CD14-positive monocyte (primary cell): ENCODE data around the gene RESP18. TPM values are rescaled to one million over a fixed set of nuclear protein-coding genes. Genes with fewer than 3 reads are reported as not detected.

Experiments used
- DNase-seq, 3 donors: peaks; one replicate each; pipeline ENCODE4 v3.0.0-alpha.2; 2011 to 2022
- H2AFZ ChIP-seq: 2 replicates; pipeline ENCODE4 v1.6.0; 2012; ENCODE audit warnings: mild to moderate bottlenecking, low read depth, low read length, inconsistent platforms; ENCODE audit not compliant: insufficient read depth, poor library complexity, severe bottlenecking
- H3K27ac ChIP-seq, 2 donors: 1 replicate in 1 of 2; 2 replicates in 1 of 2; pipeline ENCODE4 v1.5.1; 2012 to 2013; ENCODE audit warnings: low read length in 2 of 2, control low read depth in 1 of 2, inconsistent platforms in 1 of 2, low read depth in 1 of 2, mild to moderate bottlenecking in 1 of 2
- H3K27me3 ChIP-seq, 2 donors: one replicate each; pipeline versions ENCODE4 v1.6.0 to v1.6.1; 2011 to 2013; ENCODE audit warnings: low read length in 2 of 2; ENCODE audit not compliant: control insufficient read depth in 2 of 2, insufficient read depth in 2 of 2
- H3K36me3 ChIP-seq, 2 donors: replicated peaks in 1 of 2; 1 replicate in 1 of 2; 2 replicates in 1 of 2; pipeline versions ENCODE4 v1.5.1 to v1.6.1; 2012 to 2013; ENCODE audit warnings: low read length in 2 of 2, control low read depth in 1 of 2, inconsistent platforms in 1 of 2, mild to moderate bottlenecking in 1 of 2; ENCODE audit not compliant: insufficient read depth in 2 of 2, control insufficient read depth in 1 of 2
- H3K4me1 ChIP-seq, 2 donors: 1 replicate in 1 of 2; 2 replicates in 1 of 2; pipeline versions ENCODE4 v1.5.1 to v1.6.1; 2012 to 2013; ENCODE audit warnings: low read length in 2 of 2, control low read depth in 1 of 2, inconsistent platforms in 1 of 2, mild to moderate bottlenecking in 1 of 2, moderate library complexity in 1 of 2; ENCODE audit not compliant: insufficient read depth in 2 of 2, control insufficient read depth in 1 of 2
- H3K4me2 ChIP-seq: replicated peaks from 2 replicates; pipeline ENCODE3; 2012; ENCODE audit warnings: low read length, moderate library complexity, mild to moderate bottlenecking; ENCODE audit not compliant: poor library complexity, severe bottlenecking; ENCODE audit errors: extremely low read depth
- H3K4me3 ChIP-seq, 3 experiments: fragments of 200-600 bp in 1 of 3; sonication (generic) in 1 of 3; replicated peaks in 1 of 3; 1 replicate in 2 of 3; 2 replicates in 1 of 3; pipeline ENCODE4 v1.5.1; 2011 to 2013; ENCODE audit warnings: low read length in 3 of 3, mild to moderate bottlenecking in 3 of 3, control low read depth in 2 of 3, low read depth in 2 of 3, inconsistent platforms in 1 of 3, moderate library complexity in 1 of 3
- H3K79me2 ChIP-seq: 2 replicates; pipeline ENCODE4 v1.6.0; 2012; ENCODE audit warnings: mild to moderate bottlenecking, control low read depth, inconsistent platforms, low read length, moderate library complexity; ENCODE audit not compliant: insufficient read depth
- H3K9ac ChIP-seq: 2 replicates; pipeline ENCODE4 v1.6.0; 2017; ENCODE audit warnings: low read length, mild to moderate bottlenecking; ENCODE audit not compliant: insufficient read depth, poor library complexity, severe bottlenecking
- H3K9me3 ChIP-seq, 2 donors: replicated peaks in 1 of 2; 1 replicate in 1 of 2; 2 replicates in 1 of 2; pipeline versions ENCODE4 v1.5.1 to v1.6.1; 2012 to 2013; ENCODE audit warnings: low read length in 2 of 2, control low read depth in 1 of 2; ENCODE audit not compliant: control insufficient read depth in 1 of 2, insufficient read depth in 1 of 2
- H4K20me1 ChIP-seq: 2 replicates; pipeline ENCODE4 v1.6.0; 2012; ENCODE audit warnings: mild to moderate bottlenecking, low read length, control low read depth, moderate library complexity; ENCODE audit not compliant: insufficient read depth
- H3K27ac Mint-ChIP-seq, 7 donors: one replicate each; pipeline ENCODE4 v1.8.0; 2020; ENCODE audit warnings: mild to moderate bottlenecking in 7 of 7, mixed read lengths in 7 of 7, moderate library complexity in 6 of 7, inconsistent platforms in 2 of 7
- H3K27me3 Mint-ChIP-seq, 3 donors: one replicate each; pipeline ENCODE4 v1.8.0; 2021 to 2022; ENCODE audit warnings: low read depth in 3 of 3, mild to moderate bottlenecking in 3 of 3, mixed read lengths in 3 of 3, moderate library complexity in 3 of 3, inconsistent platforms in 1 of 3
- H3K36me3 Mint-ChIP-seq, 2 donors: one replicate each; pipeline ENCODE4 v1.8.0; 2020; ENCODE audit warnings: mixed read lengths in 2 of 2, inconsistent platforms in 1 of 2, mild to moderate bottlenecking in 1 of 2
- H3K4me1 Mint-ChIP-seq: one replicate; pipeline ENCODE4 v1.8.0; 2020; ENCODE audit warnings: mild to moderate bottlenecking, mixed read lengths
- H3K4me3 Mint-ChIP-seq, 2 donors: one replicate each; pipeline ENCODE4 v1.8.0; 2020; ENCODE audit warnings: mild to moderate bottlenecking in 2 of 2, mixed read lengths in 2 of 2, moderate library complexity in 1 of 2
- H3K9me3 Mint-ChIP-seq, 7 donors: one replicate each; pipeline ENCODE4 v1.8.0; 2020 to 2022; ENCODE audit warnings: mixed read lengths in 7 of 7, mild to moderate bottlenecking in 6 of 7, moderate library complexity in 6 of 7, inconsistent platforms in 2 of 7
- CTCF ChIP-seq: fragments of 200-600 bp; IDR thresholded peaks from one replicate; pipeline ENCODE4 v1.8.0; 2022; ENCODE audit warnings: antibody characterized with exemption, mild to moderate bottlenecking
- WGBS: methylation state at CpG from one replicate; pipeline ENCODE4 v1.1.5; 2013; ENCODE audit warnings: missing lambda C conversion rate; ENCODE audit not compliant: insufficient coverage; 5-methylcytosine and 5-hydroxymethylcytosine counted together
- intact Hi-C, 2 donors: fragments of 100-400 bp; cut with micrococcal nuclease; formaldehyde crosslinking; loops; one replicate each; pipeline versions ENCODE4 v1.15.0 to v1.15.1; 2023
- polyA plus RNA-seq, 3 donors: library from polyadenylated mRNA; depleted of rRNA in 1 of 3; unstranded in 2 of 3; stranded (reverse) in 1 of 3; fragments of 300-500 nt in 2 of 3; fragments of >200 nt in 1 of 3; fragmentation: Illumina TruSeq in 2 of 3; gene quantifications; 1 replicate in 2 of 3; 2 replicates in 1 of 3; pipeline ENCODE4 v1.2.3, GENCODE V29; 2012 to 2021

RESP18 gene
- polyA plus RNA-seq, 3 donors, result not detected

- Histone ChIP-seq H3K9me3 (peaks cover 9 to 20% of the 10 kb centered on the region in 2 donors), H3K27me3 (peaks cover 35 to 51% of the 10 kb centered on the region in 2 donors), H2AFZ (no peak overlapping the region), H3K79me2 (no peaks in the 10 kb centered on the region), H3K4me1 (no peaks in the 10 kb centered on the region), H3K4me2 (no peak overlapping the region), H3K36me3 (no peaks in the 10 kb centered on the region), H3K27ac (no peak overlapping the region), H3K9ac (no peak overlapping the region), H3K4me3 (no peak overlapping the region), H4K20me1 (no peaks in the 10 kb centered on the region)
- peaks cover 0 to 6% of the 10 kb centered on the region in 2 donors for H3K36me3 Mint-ChIP-seq
- intact Hi-C loops, result no loop called here
- no peak for TF ChIP-seq CTCF
- no peaks in the 10 kb centered on the region for H3K4me1 Mint-ChIP-seq
- peaks cover 48 to 65% (median 59%) of the 10 kb centered on the region in 3 donors for H3K27me3 Mint-ChIP-seq
- no peak for DNase-seq
- no peak overlapping the region for H3K4me3 Mint-ChIP-seq
- no peak overlapping the region for H3K27ac Mint-ChIP-seq
- H3K9me3 Mint-ChIP-seq, result peaks cover 4 to 25% (median 17%) of the 10 kb centered on the region in 7 donors
- no CpG with 5 or more reads among the region's 2 CpGs for WGBS
Observed at GRCh38 chr2:219334076-219334475, 1.5 kb upstream of the RESP18 start.

GRCh38 chr2:219331560-219332213 is 857 bp downstream of the RESP18 start:
- H3K4me1 Mint-ChIP-seq, result no peaks in the 10 kb centered on the region
- H3K9ac ChIP-seq, result no peak overlapping the region
- peak overlapping the region in 1 of 2 donors; percentile 74 for H3K4me3 Mint-ChIP-seq
- intact Hi-C loops, result no loop called here
- H3K79me2 ChIP-seq, result no peaks in the 10 kb centered on the region
- H3K36me3 Mint-ChIP-seq, result peaks cover 0 to 6% of the 10 kb centered on the region in 2 donors
- no peak overlapping the region for H3K27ac ChIP-seq
- H3K27ac Mint-ChIP-seq, result no peak overlapping the region
- H3K4me3 ChIP-seq, result no peak overlapping the region
- no peak for TF ChIP-seq CTCF
- H3K36me3 ChIP-seq, result no peaks in the 10 kb centered on the region
- H2AFZ ChIP-seq, result no peak overlapping the region
- no peak for DNase-seq
- no peaks in the 10 kb centered on the region for H4K20me1 ChIP-seq
- H3K4me1 ChIP-seq, result no peaks in the 10 kb centered on the region
- H3K9me3 ChIP-seq, result peaks cover 7 to 20% of the 10 kb centered on the region in 2 donors
- no peak overlapping the region for H3K4me2 ChIP-seq
- H3K27me3 ChIP-seq, result peaks cover 35 to 60% of the 10 kb centered on the region in 2 donors
- H3K9me3 Mint-ChIP-seq, result peaks cover 4 to 25% (median 15%) of the 10 kb centered on the region in 7 donors
- WGBS, result 19% methylated on average over 24 of the region's 39 CpGs
- peaks cover 53 to 70% (median 62%) of the 10 kb centered on the region in 3 donors for H3K27me3 Mint-ChIP-seq
